ENCODE data around the gene LDLRAD4.

DNA sequence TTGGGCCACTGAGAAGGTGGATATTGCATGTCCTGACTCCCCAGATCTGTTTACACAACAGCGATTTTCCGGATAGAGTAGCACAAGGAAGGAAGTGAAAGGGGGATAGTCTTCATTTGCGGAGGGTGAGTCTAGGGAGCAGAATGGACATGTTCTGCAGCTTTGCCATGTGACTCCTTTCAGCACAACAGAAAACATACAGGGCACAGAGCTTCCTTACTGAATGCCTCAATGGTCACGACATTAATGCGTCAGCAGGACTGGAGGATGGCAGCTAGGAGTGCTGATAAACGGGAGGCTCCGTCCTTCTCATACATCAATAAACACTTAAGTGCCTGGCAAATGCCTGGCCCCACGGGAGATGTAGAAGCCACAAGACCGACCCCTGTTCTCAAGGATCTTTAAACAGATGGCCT lies 344.8 kb downstream of the LDLRAD4 start:
- TF ChIP-seq, protein P1, sequence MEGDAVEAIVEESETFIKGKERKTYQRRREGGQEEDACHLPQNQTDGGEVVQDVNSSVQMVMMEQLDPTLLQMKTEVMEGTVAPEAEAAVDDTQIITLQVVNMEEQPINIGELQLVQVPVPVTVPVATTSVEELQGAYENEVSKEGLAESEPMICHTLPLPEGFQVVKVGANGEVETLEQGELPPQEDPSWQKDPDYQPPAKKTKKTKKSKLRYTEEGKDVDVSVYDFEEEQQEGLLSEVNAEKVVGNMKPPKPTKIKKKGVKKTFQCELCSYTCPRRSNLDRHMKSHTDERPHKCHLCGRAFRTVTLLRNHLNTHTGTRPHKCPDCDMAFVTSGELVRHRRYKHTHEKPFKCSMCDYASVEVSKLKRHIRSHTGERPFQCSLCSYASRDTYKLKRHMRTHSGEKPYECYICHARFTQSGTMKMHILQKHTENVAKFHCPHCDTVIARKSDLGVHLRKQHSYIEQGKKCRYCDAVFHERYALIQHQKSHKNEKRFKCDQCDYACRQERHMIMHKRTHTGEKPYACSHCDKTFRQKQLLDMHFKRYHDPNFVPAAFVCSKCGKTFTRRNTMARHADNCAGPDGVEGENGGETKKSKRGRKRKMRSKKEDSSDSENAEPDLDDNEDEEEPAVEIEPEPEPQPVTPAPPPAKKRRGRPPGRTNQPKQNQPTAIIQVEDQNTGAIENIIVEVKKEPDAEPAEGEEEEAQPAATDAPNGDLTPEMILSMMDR (conservative IDR thresholded peaks at IDR 0.05), result no peak
- no peak for TF ChIP-seq ZFX (IDR thresholded peaks at IDR 0.05)
